Right atrium auricular region (tissue), 2 donors: ENCODE results near the gene IL17RD. TPM values are rescaled to one million over a fixed set of nuclear protein-coding genes. Genes with fewer than 3 reads are reported as not detected.

Experiments
- DNase-seq: peaks from one replicate; pipeline ENCODE4 v3.0.0-alpha.2; 2019; ENCODE audit warnings: low spot score
- H3K27ac ChIP-seq, 2 donors: fragments of 200-600 bp; sonication (generic); 1 replicate in 1 of 2; 2 replicates in 1 of 2; pipeline ENCODE4 v1.5.1; 2016 to 2019
- H3K27me3 ChIP-seq, 2 donors: fragments of 200-600 bp; sonication (generic); one replicate each; pipeline versions ENCODE4 v1.5.1 to v1.6.0; 2017 to 2019
- H3K36me3 ChIP-seq: fragments of 200-600 bp; sonication (generic); one replicate; pipeline ENCODE4 v1.5.1; 2016
- H3K4me1 ChIP-seq, 2 donors: fragments of 200-600 bp; sonication (generic); one replicate each; pipeline versions ENCODE4 v1.5.1 to v1.6.0; 2017 to 2019
- H3K4me3 ChIP-seq, 2 donors: fragments of 200-600 bp; sonication (generic); 1 replicate in 1 of 2; 2 replicates in 1 of 2; pipeline ENCODE4 v1.5.1; 2017 to 2019; ENCODE audit warnings: mild to moderate bottlenecking in 1 of 2, moderate library complexity in 1 of 2
- H3K9me3 ChIP-seq, 2 donors: fragments of 200-600 bp; sonication (generic); one replicate each; pipeline ENCODE4 v1.5.1; 2019
- CTCF ChIP-seq, 2 donors: fragments of 200-600 bp; sonication (generic); IDR thresholded peaks; one replicate each; pipeline ENCODE4 v1.5.1; 2019; ENCODE audit warnings: antibody characterized with exemption in 2 of 2
- total RNA-seq, 2 donors: library from RNA; depleted of rRNA; stranded (reverse); fragments of >200 nt; gene quantifications; one replicate each; pipeline ENCODE4 v1.1.0, GENCODE V29; 2016

IL17RD gene
- total RNA-seq, 2 donors from 2014 or later: 2.1 to 2.8 TPM

- no peak overlapping the region for H3K27ac ChIP-seq
- H3K36me3 ChIP-seq: no peaks in the 10 kb centered on the region
- TF ChIP-seq CTCF (IDR thresholded peaks at IDR 0.05): no peak
- no peaks in the 10 kb centered on the region for H3K27me3 ChIP-seq
- no peak overlapping the region for H3K4me3 ChIP-seq
- no peaks in the 10 kb centered on the region for H3K9me3 ChIP-seq
- no peak for DNase-seq
- peaks cover 0 to 10% of the 10 kb centered on the region in 2 donors for H3K4me1 ChIP-seq
Observed at GRCh38 chr3:57145852-57146251, 19.3 kb downstream of the IL17RD start.

- Histone ChIP-seq H3K4me3 (no peak overlapping the region), H3K27ac (no peak overlapping the region), H3K9me3 (no peaks in the 10 kb centered on the region), H3K27me3 (no peaks in the 10 kb centered on the region), H3K36me3 (no peaks in the 10 kb centered on the region), H3K4me1 (peaks cover 0 to 3% of the 10 kb centered on the region in 2 donors)
- DNase-seq: no peak
- no peak for TF ChIP-seq CTCF (IDR thresholded peaks at IDR 0.05)
Observed at GRCh38 chr3:57144952-57145351, 20.2 kb downstream of the IL17RD start.

GRCh38 chr3:57143886-57144459 is 21.2 kb downstream of the IL17RD start:
- DNase-seq: no peak
- H3K27me3 ChIP-seq: no peaks in the 10 kb centered on the region
- no peak for TF ChIP-seq CTCF (IDR thresholded peaks at IDR 0.05)

GRCh38 chr3:57142411-57142723 is 22.8 kb downstream of the IL17RD start:
- H3K27me3 ChIP-seq: no peaks in the 10 kb centered on the region
- no peaks in the 10 kb centered on the region for H3K36me3 ChIP-seq
- no peak for DNase-seq
- no peaks in the 10 kb centered on the region for H3K9me3 ChIP-seq
- H3K4me1 ChIP-seq: peaks cover 0 to 3% of the 10 kb centered on the region in 2 donors
- H3K4me3 ChIP-seq: peak overlapping the region in 1 of 2 donors; percentile 9
- H3K27ac ChIP-seq: peak overlapping the region in 1 of 2 donors; percentile 21
- no peak for TF ChIP-seq CTCF (IDR thresholded peaks at IDR 0.05)

More at GRCh38 chr3:57143886-57144459, 21.2 kb downstream of the IL17RD start:
- no peak overlapping the region for H3K4me3 ChIP-seq
- no peaks in the 10 kb centered on the region for H3K36me3 ChIP-seq
- peaks cover 0 to 3% of the 10 kb centered on the region in 2 donors for H3K4me1 ChIP-seq
- no peaks in the 10 kb centered on the region for H3K9me3 ChIP-seq
- no peak overlapping the region for H3K27ac ChIP-seq

GRCh38 chr3:57141719-57142410 is 23.3 kb downstream of the IL17RD start:
- H3K4me3 ChIP-seq: peak overlapping the region in 1 of 2 donors; percentile 9
- H3K9me3 ChIP-seq: no peaks in the 10 kb centered on the region
- no peak for DNase-seq
- no peak for TF ChIP-seq CTCF (IDR thresholded peaks at IDR 0.05)
- no peaks in the 10 kb centered on the region for H3K36me3 ChIP-seq
- no peaks in the 10 kb centered on the region for H3K27me3 ChIP-seq
- peak overlapping the region in 1 of 2 donors; percentile 21 for H3K27ac ChIP-seq
- H3K4me1 ChIP-seq: peaks cover 0 to 3% of the 10 kb centered on the region in 2 donors
